PFSK-1 (cell line): ENCODE data around the gene WWC2.

Experiments used
- FOXP2 ChIP-seq: optimal IDR thresholded peaks from 2 replicates; pipeline ENCODE3; 2011; ENCODE audit warnings: borderline replicate concordance, control low read depth, inconsistent platforms; ENCODE audit not compliant: insufficient read depth; ENCODE audit errors: extremely low read length, extremely low read depth
- POLR2AphosphoS5 ChIP-seq: IDR thresholded peaks from 2 replicates; pipeline ENCODE4 v1.6.1; 2012; ENCODE audit warnings: low read depth, mild to moderate bottlenecking, control low read depth, low read length, moderate library complexity
- REST ChIP-seq, 2 experiments: IDR thresholded peaks; 2 replicates each; pipeline versions ENCODE4 v1.6.1 to v1.8.0; 2011 to 2012; ENCODE audit warnings: low read depth in 2 of 2, low read length in 2 of 2, control low read depth in 1 of 2, inconsistent platforms in 1 of 2, mild to moderate bottlenecking in 1 of 2, moderate library complexity in 1 of 2; ENCODE audit not compliant: insufficient read depth in 1 of 2
- SIN3A ChIP-seq: IDR thresholded peaks from 2 replicates; pipeline ENCODE4 v1.6.1; 2012; ENCODE audit warnings: mild to moderate bottlenecking, low read length, moderate library complexity, borderline replicate concordance; ENCODE audit not compliant: insufficient read depth
- TAF1 ChIP-seq: IDR thresholded peaks from 2 replicates; pipeline ENCODE4 v1.6.1; 2012; ENCODE audit warnings: low read length, control low read depth, borderline replicate concordance; ENCODE audit not compliant: insufficient read depth

The WWC2 gene

GRCh38 chr4:183254162-183254561 is 155.1 kb downstream of the WWC2 start:
- TF ChIP-seq REST (IDR thresholded peaks at IDR 0.05; ENCODE audit: insufficient read depth in 1 of 2, low read depth in 2 of 2, low read length in 2 of 2) (no peak), FOXP2 (no peak), SIN3A (no peak), TAF1 (no peak)

- TF ChIP-seq POLR2AphosphoS5 = no peak
- TF ChIP-seq REST (IDR thresholded peaks at IDR 0.05; ENCODE audit: insufficient read depth in 1 of 2, low read depth in 2 of 2, low read length in 2 of 2) = no peak
- no peak for TF ChIP-seq SIN3A
- TF ChIP-seq FOXP2 = no peak
Observed at GRCh38 chr4:183255487-183255886, 156.4 kb downstream of the WWC2 start.

GRCh38 chr4:183256343-183256742 is 157.3 kb downstream of the WWC2 start:
- TF ChIP-seq SIN3A = no peak
- no peak for TF ChIP-seq REST (IDR thresholded peaks at IDR 0.05; ENCODE audit: insufficient read depth in 1 of 2, low read depth in 2 of 2, low read length in 2 of 2)
- no peak for TF ChIP-seq POLR2AphosphoS5
- no peak for TF ChIP-seq FOXP2
- no peak for TF ChIP-seq TAF1

- TF ChIP-seq SIN3A (no peak), FOXP2 (no peak), TAF1 (no peak), REST (IDR thresholded peaks at IDR 0.05; ENCODE audit: insufficient read depth in 1 of 2, low read depth in 2 of 2, low read length in 2 of 2) (no peak), POLR2AphosphoS5 (no peak)
Observed at GRCh38 chr4:183256756-183257385, 157.8 kb downstream of the WWC2 start.

- TF ChIP-seq SIN3A (no peak), POLR2AphosphoS5 (no peak), REST (IDR thresholded peaks at IDR 0.05; ENCODE audit: insufficient read depth in 1 of 2, low read depth in 2 of 2, low read length in 2 of 2) (no peak), TAF1 (no peak), FOXP2 (no peak)
Observed at GRCh38 chr4:183257808-183258207, 158.8 kb downstream of the WWC2 start.
